ENCODE measurements around the gene METTL9. TPM values are rescaled to one million over a fixed set of nuclear protein-coding genes. Genes with fewer than 3 reads are reported as not detected.
"Not testable (repeated sequence)": the region's sequence is repeated elsewhere in the genome, so short reads cannot be mapped to it uniquely, and the experiment has no call there.

METTL9 gene
- total RNA-seq, 1 donor from 2014 or later: 47.8 TPM

GRCh38 chr16:21667575-21667974, 68.2 kb downstream of the METTL9 start:
- no peak overlapping the region for H3K4me3 ChIP-seq
- intact Hi-C loops (cut with micrococcal nuclease): no loop called here
- no peak overlapping the region for H3K27ac ChIP-seq (replicated peaks)
- peaks cover 8% of the 10 kb centered on the region for H3K4me1 ChIP-seq
- H3K36me3 ChIP-seq: no peaks in the 10 kb centered on the region
- H3K9me3 ChIP-seq (replicated peaks): no peaks in the 10 kb centered on the region
- no peak for DNase-seq
- no peak for TF ChIP-seq CTCF (IDR thresholded peaks at IDR 0.05; ENCODE audit: borderline replicate concordance)
- H3K27me3 ChIP-seq (ENCODE audit: low read depth): peaks cover 62% of the 10 kb centered on the region

GRCh38 chr16:21673469-21673868, 74.1 kb downstream of the METTL9 start:
- Histone ChIP-seq H3K9me3 (replicated peaks) (peaks cover 22% of the 10 kb centered on the region), H3K4me3 (no peak overlapping the region), H3K27me3 (ENCODE audit: low read depth) (peaks cover 36% of the 10 kb centered on the region), H3K36me3 (no peaks in the 10 kb centered on the region), H3K4me1 (no peaks in the 10 kb centered on the region), H3K27ac (replicated peaks) (no peak overlapping the region)
- DNase-seq: no peak
- intact Hi-C loops (cut with micrococcal nuclease): no loop called here
- TF ChIP-seq CTCF (IDR thresholded peaks at IDR 0.05; ENCODE audit: borderline replicate concordance): no peak

- not testable (repeated sequence) for H3K36me3 ChIP-seq
Measured at GRCh38 chr16:21674456-21674855, 75.1 kb downstream of the METTL9 start.

DNA sequence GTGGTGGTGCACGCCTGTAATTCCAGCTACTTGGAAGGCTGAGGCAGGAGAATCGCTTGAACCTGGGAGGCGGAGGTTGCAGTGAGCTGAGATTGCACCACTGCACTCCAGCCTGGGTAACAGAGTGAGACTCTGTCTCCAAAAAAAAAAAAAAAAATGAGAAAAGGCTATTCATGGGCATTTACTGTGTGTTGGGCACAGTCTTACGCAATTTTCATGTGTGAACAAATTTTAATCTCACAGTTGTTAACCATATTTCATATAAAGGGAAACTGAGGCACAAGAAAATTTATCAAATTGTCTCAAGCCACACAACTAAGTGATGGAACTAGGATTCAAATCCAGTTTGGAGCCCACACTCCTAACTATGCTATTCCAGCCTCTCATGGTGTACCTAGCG, 81.3 kb downstream of the METTL9 start:
- H3K36me3 ChIP-seq; H3K9me3 ChIP-seq (replicated peaks); H3K27ac ChIP-seq (replicated peaks); H3K4me3 ChIP-seq; intact Hi-C loops (cut with micrococcal nuclease); H3K4me1 ChIP-seq; DNase-seq: not testable (repeated sequence)
- peaks cover 75% of the 10 kb centered on the region for H3K27me3 ChIP-seq (ENCODE audit: low read depth)

More at GRCh38 chr16:21674456-21674855, 75.1 kb downstream of the METTL9 start:
- Histone ChIP-seq H3K9me3 (replicated peaks) (peaks cover 22% of the 10 kb centered on the region), H3K27me3 (ENCODE audit: low read depth) (peaks cover 40% of the 10 kb centered on the region)
- DNase-seq; H3K4me3 ChIP-seq; H3K4me1 ChIP-seq; H3K27ac ChIP-seq (replicated peaks); intact Hi-C loops (cut with micrococcal nuclease): not testable (repeated sequence)

DNA sequence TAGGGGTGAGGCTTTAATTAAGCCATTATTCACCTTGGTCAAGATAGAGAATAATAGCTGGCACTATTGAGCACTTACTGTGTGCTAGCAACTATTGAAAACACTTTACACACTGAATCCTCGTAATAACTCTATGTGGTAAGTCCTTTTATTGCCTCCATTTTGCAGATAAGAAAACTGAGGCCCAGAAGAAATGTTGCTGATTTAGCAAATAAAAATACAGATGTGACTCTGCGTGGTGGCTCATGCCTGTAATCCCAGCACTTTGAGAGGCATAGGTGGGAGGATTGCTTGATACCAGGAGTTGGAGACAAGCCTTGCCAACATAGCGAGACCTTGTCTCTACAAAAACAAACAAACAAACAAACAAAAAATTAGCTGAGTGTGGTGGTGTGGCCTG, 83.8 kb downstream of the METTL9 start:
- Histone ChIP-seq H3K4me1 (no peaks in the 10 kb centered on the region), H3K27ac (replicated peaks) (no peak overlapping the region), H3K36me3 (no peaks in the 10 kb centered on the region), H3K27me3 (ENCODE audit: low read depth) (peaks cover 69% of the 10 kb centered on the region), H3K9me3 (replicated peaks) (peaks cover 2% of the 10 kb centered on the region), H3K4me3 (no peak overlapping the region)
- TF ChIP-seq CTCF (IDR thresholded peaks at IDR 0.05; ENCODE audit: borderline replicate concordance): no peak
- intact Hi-C loops (cut with micrococcal nuclease): no loop called here
- DNase-seq: no peak

DNA sequence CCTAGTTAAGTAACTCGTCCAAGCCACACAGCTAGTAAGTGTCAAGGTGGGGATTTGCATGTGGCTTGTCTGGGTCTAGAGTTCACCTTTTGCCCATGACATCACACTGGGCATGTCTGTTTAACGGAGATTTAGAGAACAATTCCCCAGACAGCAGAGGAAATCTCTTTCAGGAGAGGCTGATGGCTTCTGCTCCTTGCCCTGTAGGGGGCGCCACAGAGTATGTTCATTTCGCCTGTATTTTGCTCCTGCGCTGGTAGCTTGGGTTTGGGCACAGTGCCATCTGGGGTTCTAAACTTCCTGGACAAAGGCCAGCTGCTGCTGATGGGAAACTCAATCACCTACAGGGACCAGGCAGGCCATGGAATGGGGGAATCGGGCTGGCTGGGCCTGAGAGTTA, 84.8 kb downstream of the METTL9 start:
- no peaks in the 10 kb centered on the region for H3K36me3 ChIP-seq
- H3K4me3 ChIP-seq: no peak overlapping the region
- peaks cover 59% of the 10 kb centered on the region for H3K27me3 ChIP-seq (ENCODE audit: low read depth)
- no peak overlapping the region for H3K27ac ChIP-seq (replicated peaks)
- no peaks in the 10 kb centered on the region for H3K4me1 ChIP-seq
- DNase-seq: no peak
- peaks cover 10% of the 10 kb centered on the region for H3K9me3 ChIP-seq (replicated peaks)
- intact Hi-C loops (cut with micrococcal nuclease): no loop called here
- TF ChIP-seq CTCF (IDR thresholded peaks at IDR 0.05; ENCODE audit: borderline replicate concordance): peak; percentile 29

GRCh38 chr16:21685034-21685455, 85.7 kb downstream of the METTL9 start:
- DNase-seq: no peak
- no peak for TF ChIP-seq CTCF (IDR thresholded peaks at IDR 0.05; ENCODE audit: borderline replicate concordance)
- no peaks in the 10 kb centered on the region for H3K36me3 ChIP-seq
- H3K27me3 ChIP-seq (ENCODE audit: low read depth): peaks cover 55% of the 10 kb centered on the region
- no peaks in the 10 kb centered on the region for H3K4me1 ChIP-seq
- H3K9me3 ChIP-seq (replicated peaks): peaks cover 10% of the 10 kb centered on the region
- H3K27ac ChIP-seq (replicated peaks): no peak overlapping the region
- H3K4me3 ChIP-seq: no peak overlapping the region
- intact Hi-C loops (cut with micrococcal nuclease): no loop called here
